HepG2 (cell line): ENCODE data around the gene CDT1. TPM values are rescaled to one million over a fixed set of nuclear protein-coding genes. Genes with fewer than 3 reads are reported as not detected.

Experiments
- ATAC-seq: fragments of 200-7000 bp; cut with Tn5 transposase; 3 replicates; pipeline ENCODE4 v1.9.1; 2020; ENCODE audit warnings: mild to moderate bottlenecking, moderate library complexity
- BruUV-seq: library from RNA; stranded (reverse); fragments of 400-500 nt; replicated peaks from 2 replicates; lab custom pipeline; 2021; lab: Mats Ljungman, UMichigan
- CTCF ChIA-PET: fragments of 300-600 bp; formaldehyde crosslinking; extraction: SDS; loops from one replicate; lab custom pipeline; 2021; ENCODE audit warnings: low total read pairs, inconsistent platforms, low intra/inter-chr PET ratio; lab: Yijun Ruan, JAX
- POLR2A ChIA-PET: fragments of 350-600 bp; sonication (Branson Sonifier 250); formaldehyde crosslinking; loops from one replicate; lab custom pipeline; 2020; ENCODE audit warnings: antibody characterized with exemption, inconsistent platforms; lab: Yijun Ruan, JAX
- DNase-seq: peaks from one replicate; pipeline ENCODE4 v3.0.0-alpha.2; 2015; ENCODE audit warnings: low spot score
- FAIRE-seq: peaks from 3 replicates; lab custom pipeline; 2011; peaks lifted over from hg19 to GRCh38; lab: Jason Lieb, UNC
- H2AFZ ChIP-seq: one replicate; pipeline ENCODE4 v1.6.1; 2011; ENCODE audit warnings: low read length, inconsistent platforms
- H3K27ac ChIP-seq: fragments of 300-600 bp; 3 replicates; pipeline ENCODE4 v1.8.0; 2011; ENCODE audit warnings: mixed run types, mild to moderate bottlenecking, mixed read lengths, low read length, inconsistent platforms; ENCODE audit not compliant: insufficient read depth; ENCODE audit errors: extremely low read length
- H3K27me3 ChIP-seq, 2 experiments: fragments of 200-600 bp in 1 of 2; 2 replicates in 1 of 2; 3 replicates in 1 of 2; pipeline versions ENCODE4 v1.6.0 to v1.8.0; 2011; ENCODE audit warnings: low read length in 2 of 2, mild to moderate bottlenecking in 2 of 2, moderate library complexity in 2 of 2, inconsistent platforms in 1 of 2; ENCODE audit not compliant: insufficient read depth in 2 of 2, control insufficient read depth in 1 of 2
- H3K36me3 ChIP-seq, 2 experiments: fragments of 200-600 bp in 1 of 2; replicated peaks in 1 of 2; 2 replicates in 1 of 2; 3 replicates in 1 of 2; pipeline versions ENCODE4 v1.5.1 to v1.8.0; 2011; ENCODE audit warnings: low read length in 2 of 2, inconsistent platforms in 1 of 2; ENCODE audit not compliant: insufficient read depth in 2 of 2, control insufficient read depth in 1 of 2
- H3K4me1 ChIP-seq: 2 replicates; pipeline ENCODE4 v1.5.1; 2012; ENCODE audit warnings: low read length, inconsistent platforms; ENCODE audit not compliant: insufficient read depth
- H3K4me2 ChIP-seq: 2 replicates; pipeline ENCODE4 v1.6.0; 2011; ENCODE audit warnings: low read depth, low read length, inconsistent platforms
- H3K4me3 ChIP-seq, 3 experiments: fragments of 200-600 bp in 1 of 3; sonication (generic), shearing (Covaris generic) in 1 of 3; replicated peaks in 1 of 3; 2 replicates each; pipeline ENCODE4 v1.5.1; 2011 to 2016; ENCODE audit warnings: low read length in 3 of 3, inconsistent platforms in 2 of 3, low read depth in 2 of 3, mild to moderate bottlenecking in 2 of 3, control low read depth in 1 of 3, mixed read lengths in 1 of 3; ENCODE audit not compliant: insufficient read depth in 1 of 3
- H3K79me2 ChIP-seq: one replicate; pipeline ENCODE4 v1.6.1; 2011; ENCODE audit warnings: low read length, inconsistent platforms; ENCODE audit not compliant: insufficient read depth
- H3K9ac ChIP-seq: 2 replicates; pipeline ENCODE4 v1.6.0; 2011; ENCODE audit warnings: mild to moderate bottlenecking, low read depth, low read length, inconsistent platforms; ENCODE audit not compliant: insufficient read depth
- H3K9me3 ChIP-seq: 2 replicates; pipeline ENCODE4 v1.5.1; 2012; ENCODE audit warnings: mild to moderate bottlenecking, low read length
- H4K20me1 ChIP-seq: 2 replicates; pipeline ENCODE4 v1.6.0; 2011; ENCODE audit warnings: inconsistent platforms, mild to moderate bottlenecking, low read length, moderate library complexity; ENCODE audit not compliant: insufficient read depth
- FOSL2 ChIP-seq: sonication (generic); formaldehyde crosslinking; IDR thresholded peaks from 2 replicates; pipeline ENCODE4 v1.4.0; 2020; ENCODE audit warnings: missing genetic modification reagents
- FOXA3 ChIP-seq: IDR thresholded peaks from 2 replicates; pipeline ENCODE4 v1.6.1; 2016; ENCODE audit warnings: missing genetic modification reagents, missing compliant biosample characterization
- U2AF2 ChIP-seq: fragments of 200-400 bp; formaldehyde crosslinking; IDR thresholded peaks from 2 replicates; pipeline ENCODE4 v1.6.1; 2017; ENCODE audit warnings: low read depth, mild to moderate bottlenecking, low read length
- ZNF839 ChIP-seq: sonication (generic); formaldehyde crosslinking; IDR thresholded peaks from 2 replicates; pipeline ENCODE4 v1.4.0; 2020; ENCODE audit warnings: missing genetic modification reagents, mild to moderate bottlenecking, borderline replicate concordance
- WGBS: methylation state at CpG from one replicate; pipeline ENCODE4 v1.1.6; 2017; ENCODE audit warnings: low lambda C conversion rate; 5-methylcytosine and 5-hydroxymethylcytosine counted together
- in situ Hi-C: cut with HindIII; loops from 2 replicates; pipeline ENCODE4 v1.10.0; 2017; ENCODE audit warnings: low pct_unique_long_range_greater_than_20kb; ENCODE audit not compliant: extremely low pct_ligation_motif_present
- intact Hi-C: fragments of 100-400 bp; cut with micrococcal nuclease; formaldehyde crosslinking; loops from one replicate; pipeline ENCODE4 v1.10.0; 2022; ENCODE audit not compliant: unreplicated experiment
- polyA plus RNA-seq, 8 experiments: library from polyadenylated mRNA; depleted of rRNA in 3 of 8; stranded (reverse) in 7 of 8; unstranded in 1 of 8; fragments of >200 nt; fragmentation: Illumina TruSeq in 4 of 8; extraction: Trizol in 4 of 8; gene quantifications; 2 replicates each; pipeline versions ENCODE4 v1.2.1 to v1.2.3, GENCODE V29; 2011 to 2016; ENCODE audit warnings: low read depth in 4 of 8, missing spikeins in 1 of 8, mixed read lengths in 1 of 8; ENCODE audit not compliant: insufficient read depth in 1 of 8
- total RNA-seq, 5 experiments: library from RNA; depleted of rRNA; stranded (reverse); fragments of >200 nt; fragmentation: Illumina TruSeq; extraction: Trizol; gene quantifications; 2 replicates each; pipeline ENCODE4 v1.2.3, GENCODE V29; 2016; ENCODE audit warnings: low read depth in 1 of 5
- TF ChIP-seq, protein P1 (sequence below): sonication (generic); formaldehyde crosslinking; IDR thresholded peaks from 2 replicates; pipeline ENCODE4 v1.4.0; 2020; ENCODE audit warnings: missing genetic modification reagents, mild to moderate bottlenecking, borderline replicate concordance
- TF ChIP-seq, protein P2 (sequence below): sonication (generic); formaldehyde crosslinking; IDR thresholded peaks from 2 replicates; pipeline ENCODE4 v1.9.0; 2022; ENCODE audit warnings: missing genetic modification reagents, mild to moderate bottlenecking, borderline replicate concordance

The CDT1 gene
- total and polyA plus RNA-seq, 2 of the 13 experiments (the other 11 are each of a cell fraction or from before 2014, with no cell fraction given) = 23.1 to 23.8 TPM

DNA sequence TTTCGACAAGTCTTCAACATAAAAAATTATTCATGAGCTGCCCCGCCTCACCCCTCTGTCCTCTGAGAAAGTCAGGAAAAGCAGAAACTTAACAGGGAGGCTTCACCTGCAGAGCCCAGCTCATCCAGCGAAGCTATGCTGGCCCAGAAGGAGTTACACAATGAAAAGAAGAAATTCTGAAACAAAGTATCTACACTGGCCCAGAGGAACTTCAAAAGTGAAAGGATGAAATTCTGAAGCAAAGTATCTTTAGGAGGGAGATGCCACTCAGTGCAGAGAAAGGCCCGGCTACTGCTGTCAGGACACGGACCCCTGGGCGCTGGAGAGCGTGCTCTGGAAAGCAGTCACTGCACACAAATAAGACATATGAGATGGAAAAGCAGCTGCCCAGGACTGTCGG, 51.6 kb downstream of the CDT1 start:
- TF ChIP-seq, protein P1, sequence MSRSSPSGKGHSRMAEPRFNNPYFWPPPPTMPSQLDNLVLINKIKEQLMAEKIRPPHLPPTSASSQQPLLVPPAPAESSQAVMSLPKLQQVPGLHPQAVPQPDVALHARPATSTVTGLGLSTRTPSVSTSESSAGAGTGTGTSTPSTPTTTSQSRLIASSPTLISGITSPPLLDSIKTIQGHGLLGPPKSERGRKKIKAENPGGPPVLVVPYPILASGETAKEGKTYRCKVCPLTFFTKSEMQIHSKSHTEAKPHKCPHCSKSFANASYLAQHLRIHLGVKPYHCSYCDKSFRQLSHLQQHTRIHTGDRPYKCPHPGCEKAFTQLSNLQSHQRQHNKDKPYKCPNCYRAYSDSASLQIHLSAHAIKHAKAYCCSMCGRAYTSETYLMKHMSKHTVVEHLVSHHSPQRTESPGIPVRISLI (CRISPR knock-in tag) = no peak
- TF ChIP-seq U2AF2 (no peak), FOXA3 (CRISPR knock-in tag) (no peak)
- TF ChIP-seq, all 625 proteins: peak for 0
- 89% methylated on average over 8 of the region's 8 CpGs for WGBS
- Histone ChIP-seq H3K36me3 (peaks cover 6 to 20% of the 10 kb centered on the region in 2 experiments), H3K4me2 (no peak overlapping the region), H3K27ac (no peak overlapping the region), H3K9me3 (no peaks in the 10 kb centered on the region), H3K4me1 (peaks cover 15% of the 10 kb centered on the region), H3K4me3 (no peak overlapping the region), H3K79me2 (peaks cover 12% of the 10 kb centered on the region), H4K20me1 (peaks cover 3% of the 10 kb centered on the region; the same call in 1 of the 2 replicates), H3K9ac (no peak overlapping the region), H2AFZ (no peak overlapping the region), H3K27me3 (no peaks in the 10 kb centered on the region; a peak in 1 of 5 replicates)
- intact Hi-C loops = loop anchor here (5.0 kb wide), 2 partner anchors 38 to 98 kb away; no protein-coding TSS in a partner anchor
- DNase-seq (no peak), ATAC-seq (no peak), FAIRE-seq (no peak)
- ChIA-PET CTCF (no interaction called here), POLR2A (interaction anchor here (0.6 kb wide), 1 partner anchor 9 kb away, joined by 3 read pairs; no protein-coding TSS in a partner anchor)
- no TSS peak for BruUV-seq
- in situ Hi-C loops = loop anchor here (5.0 kb wide), 2 partner anchors 43 to 98 kb away; partner anchors contain the start of gene APRT

DNA sequence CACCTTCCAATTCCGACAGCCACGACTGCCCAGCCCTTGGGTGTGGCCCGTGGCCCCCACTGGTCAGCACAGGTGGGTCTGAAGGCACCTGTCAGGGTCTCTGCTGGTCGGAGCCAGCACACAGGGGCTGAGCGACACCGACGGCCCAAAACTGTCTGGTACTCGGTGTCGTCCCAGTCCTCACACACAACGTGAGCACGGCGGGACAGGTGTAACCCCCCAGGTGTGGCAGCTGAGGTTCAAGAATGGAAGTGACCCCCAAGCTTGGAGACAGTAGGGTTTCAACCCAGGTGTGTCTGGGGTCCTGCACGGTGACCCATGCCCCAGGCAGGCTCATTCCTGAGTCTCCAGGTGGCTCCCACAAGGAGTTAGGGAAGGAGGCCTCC, 52.1 kb downstream of the CDT1 start:
- in situ Hi-C loops = loop anchor here (5.0 kb wide), 2 partner anchors 43 to 98 kb away; partner anchors contain the start of gene APRT
- TF ChIP-seq FOSL2 (no peak), ZNF839 (CRISPR knock-in tag) (peak; percentile 26; the same call in 1 of the 2 replicates)
- TF ChIP-seq, protein P2, sequence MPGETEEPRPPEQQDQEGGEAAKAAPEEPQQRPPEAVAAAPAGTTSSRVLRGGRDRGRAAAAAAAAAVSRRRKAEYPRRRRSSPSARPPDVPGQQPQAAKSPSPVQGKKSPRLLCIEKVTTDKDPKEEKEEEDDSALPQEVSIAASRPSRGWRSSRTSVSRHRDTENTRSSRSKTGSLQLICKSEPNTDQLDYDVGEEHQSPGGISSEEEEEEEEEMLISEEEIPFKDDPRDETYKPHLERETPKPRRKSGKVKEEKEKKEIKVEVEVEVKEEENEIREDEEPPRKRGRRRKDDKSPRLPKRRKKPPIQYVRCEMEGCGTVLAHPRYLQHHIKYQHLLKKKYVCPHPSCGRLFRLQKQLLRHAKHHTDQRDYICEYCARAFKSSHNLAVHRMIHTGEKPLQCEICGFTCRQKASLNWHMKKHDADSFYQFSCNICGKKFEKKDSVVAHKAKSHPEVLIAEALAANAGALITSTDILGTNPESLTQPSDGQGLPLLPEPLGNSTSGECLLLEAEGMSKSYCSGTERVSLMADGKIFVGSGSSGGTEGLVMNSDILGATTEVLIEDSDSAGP = 0 out of 2 replicates have a peak, but pooled peaks have one; percentile 34
- BruUV-seq = TSS peak; percentile 40
- DNase-seq (no peak), FAIRE-seq (no peak), ATAC-seq (no peak)
- Histone ChIP-seq H3K79me2 (peaks cover 12% of the 10 kb centered on the region), H3K9ac (peak overlapping the region; percentile 54; the same call in 1 of the 2 replicates), H3K4me3 (peak overlapping the region; percentile 54 to 73 (median 72); a peak in 5 of 6 replicates), H2AFZ (no peak overlapping the region), H3K9me3 (no peaks in the 10 kb centered on the region), H3K27ac (no peak overlapping the region), H3K27me3 (no peaks in the 10 kb centered on the region; a peak in 1 of 5 replicates), H4K20me1 (peaks cover 3% of the 10 kb centered on the region; the same call in 1 of the 2 replicates), H3K36me3 (peaks cover 10 to 24% of the 10 kb centered on the region in 2 experiments), H3K4me1 (peaks cover 15% of the 10 kb centered on the region), H3K4me2 (peak overlapping the region; percentile 84)
- WGBS = 89% methylated on average over 10 of the region's 13 CpGs
- POLR2A ChIA-PET = interaction anchor here (2.3 kb wide), 1 partner anchor 312 kb away, joined by 9 read pairs; no protein-coding TSS in a partner anchor
- intact Hi-C loops = loop anchor here (5.0 kb wide), 2 partner anchors 38 to 98 kb away; no protein-coding TSS in a partner anchor
- CTCF ChIA-PET = no interaction called here
